GM21423 (cell line): Measurements from ENCODE around the gene JMY.
"Not testable (repeated sequence)": the region's sequence is repeated elsewhere in the genome, so short reads cannot be mapped to it uniquely, and the experiment has no call there.

Experiments used
- ATAC-seq: cut with Tn5 transposase; IDR thresholded peaks from one replicate; pipeline ENCODE4 v1.9.1; 2021; ENCODE audit warnings: mild to moderate bottlenecking, moderate library complexity; ENCODE audit not compliant: unreplicated experiment

Gene JMY

DNA sequence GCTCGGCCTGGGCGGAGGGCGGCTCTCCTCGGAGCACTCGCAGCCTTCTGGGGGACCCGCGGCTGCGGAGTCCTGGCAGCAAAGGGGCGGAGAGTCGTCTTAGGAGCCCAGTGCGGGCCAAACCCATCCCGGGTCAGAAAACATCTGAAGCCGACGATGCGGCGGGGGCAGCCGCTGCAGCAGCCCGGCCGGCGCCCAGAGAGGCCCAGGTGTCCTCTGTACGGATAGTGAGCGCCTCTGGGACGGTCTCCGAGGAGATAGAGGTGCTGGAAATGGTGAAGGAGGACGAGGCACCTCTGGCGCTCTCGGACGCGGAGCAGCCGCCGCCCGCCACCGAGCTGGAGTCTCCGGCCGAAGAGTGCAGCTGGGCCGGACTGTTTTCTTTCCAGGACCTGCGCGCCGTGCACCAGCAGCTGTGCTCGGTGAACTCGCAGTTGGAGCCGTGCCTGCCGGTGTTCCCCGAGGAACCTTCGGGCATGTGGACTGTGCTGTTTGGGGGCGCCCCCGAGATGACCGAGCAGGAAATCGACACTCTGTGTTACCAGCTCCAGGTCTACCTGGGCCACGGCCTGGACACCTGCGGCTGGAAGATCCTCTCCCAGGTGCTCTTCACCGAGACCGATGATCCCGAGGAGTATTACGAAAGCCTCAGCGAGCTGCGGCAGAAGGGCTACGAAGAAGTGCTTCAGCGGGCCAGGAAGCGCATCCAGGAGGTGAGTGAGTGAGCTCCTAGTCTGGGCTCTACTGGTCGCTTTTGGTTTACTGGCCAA lies 1.2 kb downstream of the JMY start:
- ATAC-seq = no peak

- no peak for ATAC-seq
These were observed 2.0 kb downstream of the JMY start for GRCh38 chr5:79237740-79238560.

- no peak for ATAC-seq
These were observed 4.6 kb downstream of the JMY start for GRCh38 chr5:79240561-79240960.

GRCh38 chr5:79241535-79241979 lies 5.6 kb downstream of the JMY start:
- ATAC-seq = no peak

DNA sequence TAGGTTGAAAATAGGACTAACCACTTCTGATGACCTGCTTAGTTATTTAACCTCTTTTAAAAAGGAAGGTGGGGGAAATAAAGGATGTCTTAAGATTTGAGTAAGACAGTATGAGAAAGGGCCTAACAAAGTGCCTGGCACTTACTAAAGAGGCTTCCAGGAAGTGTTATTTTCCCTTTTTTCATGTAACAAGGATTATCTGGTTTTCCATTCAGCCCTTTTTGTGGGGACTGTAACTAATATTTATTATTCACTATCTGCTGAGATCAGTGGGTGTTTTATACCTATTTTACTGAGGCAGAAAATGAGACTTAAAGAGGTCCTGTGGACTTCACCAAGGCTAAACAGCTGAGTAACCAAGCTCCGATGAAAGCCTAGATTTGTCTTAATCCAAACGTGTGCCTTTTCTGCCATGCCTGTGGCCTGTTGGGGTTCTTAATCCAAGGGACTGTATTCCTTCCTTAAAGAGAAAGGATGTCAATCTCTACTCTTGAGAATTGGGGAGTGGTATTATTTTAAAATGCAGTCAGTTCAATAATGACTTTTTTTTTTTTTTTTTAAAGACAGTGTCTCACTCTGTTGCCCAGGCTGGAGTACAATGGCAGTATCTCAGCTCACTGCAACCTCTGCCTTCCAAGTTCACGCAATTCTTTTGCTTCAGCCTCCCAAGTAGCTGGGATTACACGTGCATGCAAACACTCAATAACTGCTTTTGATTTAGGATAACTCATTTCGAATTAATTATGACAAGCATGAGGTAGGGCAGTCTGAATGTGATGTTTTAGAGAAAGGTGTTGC lies 6.5 kb downstream of the JMY start:
- ATAC-seq = no peak

DNA sequence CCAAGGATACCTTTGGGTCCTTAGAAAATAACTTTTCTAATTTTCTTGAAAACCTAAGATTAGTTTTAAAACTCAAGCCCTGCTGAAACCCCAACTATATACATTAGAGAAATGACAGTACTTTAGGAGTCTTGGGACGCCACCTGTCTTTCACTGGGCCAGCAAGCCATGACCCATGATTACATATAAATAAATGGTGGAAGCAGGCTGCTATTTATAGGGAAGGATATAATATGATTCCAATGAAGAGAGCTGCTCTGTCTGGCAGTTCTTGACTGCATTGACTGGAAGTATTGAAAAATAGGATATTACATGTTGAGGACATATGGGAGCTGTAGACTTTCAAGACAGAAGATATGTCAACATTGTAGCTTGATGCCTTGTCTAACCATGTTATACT lies 7.3 kb downstream of the JMY start:
- no peak for ATAC-seq

GRCh38 chr5:79254067-79254466 lies 18.1 kb downstream of the JMY start:
- not testable (repeated sequence) for ATAC-seq

DNA sequence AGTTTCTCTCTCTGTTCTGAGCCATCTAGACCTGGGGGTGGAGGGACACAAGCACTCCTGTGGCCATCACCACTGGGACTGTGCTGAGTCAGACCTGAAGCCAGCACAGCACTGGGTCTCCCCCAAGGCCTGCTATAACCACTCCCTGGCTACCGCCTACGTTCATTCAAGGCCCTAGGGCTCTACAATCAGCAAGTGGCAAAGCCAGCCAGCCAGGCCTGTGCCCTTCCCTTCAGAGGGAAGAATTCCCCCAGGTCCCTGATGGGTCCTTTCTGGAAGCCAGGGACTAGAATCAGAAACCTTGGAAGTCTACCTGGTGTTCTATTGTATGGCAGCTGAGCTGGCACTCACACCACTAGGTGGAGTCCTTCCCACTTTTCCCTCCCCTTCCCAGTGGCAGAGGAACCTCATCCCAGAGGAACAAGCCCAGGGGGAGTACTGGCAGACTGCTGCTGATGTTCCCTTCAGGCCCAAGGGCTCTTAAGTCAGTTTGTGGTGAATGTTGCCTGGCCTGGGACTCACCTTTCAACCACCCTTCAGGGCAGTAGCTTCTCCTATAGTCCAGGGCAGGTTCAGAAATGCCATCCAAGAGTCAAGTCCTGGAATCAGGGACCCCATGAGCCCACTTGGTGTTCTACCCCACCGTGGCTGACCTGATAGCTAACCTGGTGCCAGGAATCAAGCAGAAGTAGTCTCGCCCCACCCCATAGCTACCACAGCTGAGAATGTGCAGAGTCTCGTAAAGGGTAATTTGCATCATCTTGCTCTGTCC lies 20.0 kb downstream of the JMY start:
- ATAC-seq = peak; percentile 67

GRCh38 chr5:79256563-79256962 lies 20.6 kb downstream of the JMY start:
- ATAC-seq = no peak

- no peak for ATAC-seq
These were observed 21.4 kb downstream of the JMY start for GRCh38 chr5:79257314-79257713.

GRCh38 chr5:79258801-79259200 lies 22.9 kb downstream of the JMY start:
- no peak for ATAC-seq

GRCh38 chr5:79259383-79259782 lies 23.5 kb downstream of the JMY start:
- ATAC-seq = no peak

- ATAC-seq = no peak
These were observed 23.9 kb downstream of the JMY start for GRCh38 chr5:79259810-79260209.

DNA sequence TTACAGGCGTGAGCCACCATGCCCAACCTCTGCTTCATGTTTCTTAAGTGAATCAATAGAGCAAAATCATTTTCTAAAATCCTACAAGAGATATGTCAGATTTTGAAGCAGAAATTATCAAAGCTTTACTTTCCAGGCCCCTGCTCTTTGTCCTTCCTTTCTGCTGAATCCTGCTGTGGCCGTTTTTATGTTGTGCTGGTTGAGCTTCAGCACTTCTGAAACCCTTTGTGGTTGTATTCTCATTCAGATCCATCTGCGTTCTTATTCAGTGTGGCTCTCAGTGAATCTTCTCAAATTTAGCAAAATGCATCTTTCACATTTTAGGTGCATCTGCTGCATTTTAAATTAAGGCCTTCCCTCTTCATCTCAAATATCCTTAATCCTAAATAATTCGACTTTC lies 26.0 kb downstream of the JMY start:
- no peak for ATAC-seq

GRCh38 chr5:79263290-79263689 lies 27.4 kb downstream of the JMY start:
- no peak for ATAC-seq

GRCh38 chr5:79267180-79267579 lies 31.2 kb downstream of the JMY start:
- no peak for ATAC-seq

DNA sequence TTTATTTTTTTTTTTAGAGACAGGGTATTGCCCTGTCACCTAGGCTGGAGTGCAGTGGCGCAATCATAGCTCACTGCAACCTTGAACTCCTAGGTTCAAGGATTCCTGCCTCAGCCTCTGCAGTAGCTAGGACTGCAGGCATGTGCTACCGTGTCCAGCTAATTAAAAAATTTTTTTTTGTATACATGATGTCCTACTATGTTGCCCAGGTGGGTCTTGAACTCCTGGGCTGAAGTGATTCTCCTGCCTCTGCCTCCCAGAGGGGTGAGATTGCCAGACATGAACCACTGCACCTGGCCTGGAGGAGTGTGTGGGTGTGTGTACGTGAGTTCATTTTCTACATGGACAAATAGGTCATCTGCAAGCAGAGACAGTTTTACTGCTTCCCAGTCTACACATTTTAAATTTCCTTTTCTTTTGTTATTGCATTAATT lies 33.8 kb downstream of the JMY start:
- ATAC-seq = no peak

- ATAC-seq = no peak
These were observed 37.4 kb downstream of the JMY start for GRCh38 chr5:79273341-79273740.

DNA sequence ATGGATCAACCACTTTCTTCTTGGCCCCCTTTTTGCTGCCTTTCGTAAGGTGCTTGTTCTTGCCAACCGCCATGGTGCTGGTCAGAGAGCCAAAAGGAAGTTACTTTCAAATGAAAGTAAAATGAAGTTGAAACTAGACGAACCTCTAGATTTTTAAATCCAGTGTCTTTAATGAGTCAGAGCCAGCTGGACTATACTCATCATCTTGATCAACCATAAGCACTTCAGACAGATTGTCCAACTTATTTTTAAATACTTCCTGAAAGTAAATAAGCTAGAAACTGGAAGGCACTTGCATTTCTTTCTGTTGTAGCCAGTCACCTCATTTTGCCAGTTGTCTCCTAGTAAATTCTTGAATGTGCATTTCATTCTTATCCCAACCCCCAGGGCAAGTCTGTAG lies 48.9 kb downstream of the JMY start:
- no peak for ATAC-seq

DNA sequence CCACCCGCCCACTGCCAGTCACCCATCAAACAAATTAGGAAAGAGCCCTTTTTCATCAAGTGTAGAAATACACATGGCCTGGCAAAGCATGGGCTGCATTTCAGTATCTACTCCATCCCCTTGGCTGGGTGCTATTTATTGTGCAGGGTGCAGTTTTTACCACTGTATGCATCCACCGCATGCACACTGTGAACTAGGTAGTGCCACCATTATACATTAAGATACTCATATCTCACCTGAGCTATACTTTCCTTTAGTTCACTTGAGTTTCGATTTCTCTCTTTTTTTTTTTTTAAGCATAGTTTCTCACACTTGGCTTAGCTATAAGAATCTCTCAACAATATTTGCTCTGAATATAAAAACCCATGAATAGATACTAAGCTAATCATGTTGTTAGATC lies 49.4 kb downstream of the JMY start:
- ATAC-seq = no peak

DNA sequence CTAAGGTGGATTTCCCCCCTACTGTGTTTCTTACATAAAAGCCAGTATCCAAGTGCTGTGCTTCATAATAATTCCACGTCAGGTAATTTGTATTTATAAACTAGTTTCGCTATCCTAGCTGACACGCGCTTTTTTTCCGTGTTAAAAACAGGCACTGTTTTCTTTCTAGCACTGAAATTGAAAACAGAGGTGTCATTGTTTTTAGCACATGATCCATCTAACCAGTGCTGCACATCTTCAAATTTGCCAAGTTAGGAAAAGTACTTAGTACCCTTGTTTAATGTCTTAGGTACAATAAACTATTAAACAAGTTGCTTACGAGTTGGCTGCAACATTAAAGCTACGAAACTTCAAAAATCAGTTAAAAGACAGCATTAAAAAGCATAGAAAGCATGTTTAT lies 49.9 kb downstream of the JMY start:
- ATAC-seq = no peak
